ENCODE results near the gene ASPM. TPM values are rescaled to one million over a fixed set of nuclear protein-coding genes. Genes with fewer than 3 reads are reported as not detected.

ASPM gene
- total and polyA plus RNA-seq, 9 of the 15 experiments (the other 6 are each of a cell fraction or from before 2014, with no cell fraction given), result 22.7 to 84.4 (median 46.4) TPM

DNA sequence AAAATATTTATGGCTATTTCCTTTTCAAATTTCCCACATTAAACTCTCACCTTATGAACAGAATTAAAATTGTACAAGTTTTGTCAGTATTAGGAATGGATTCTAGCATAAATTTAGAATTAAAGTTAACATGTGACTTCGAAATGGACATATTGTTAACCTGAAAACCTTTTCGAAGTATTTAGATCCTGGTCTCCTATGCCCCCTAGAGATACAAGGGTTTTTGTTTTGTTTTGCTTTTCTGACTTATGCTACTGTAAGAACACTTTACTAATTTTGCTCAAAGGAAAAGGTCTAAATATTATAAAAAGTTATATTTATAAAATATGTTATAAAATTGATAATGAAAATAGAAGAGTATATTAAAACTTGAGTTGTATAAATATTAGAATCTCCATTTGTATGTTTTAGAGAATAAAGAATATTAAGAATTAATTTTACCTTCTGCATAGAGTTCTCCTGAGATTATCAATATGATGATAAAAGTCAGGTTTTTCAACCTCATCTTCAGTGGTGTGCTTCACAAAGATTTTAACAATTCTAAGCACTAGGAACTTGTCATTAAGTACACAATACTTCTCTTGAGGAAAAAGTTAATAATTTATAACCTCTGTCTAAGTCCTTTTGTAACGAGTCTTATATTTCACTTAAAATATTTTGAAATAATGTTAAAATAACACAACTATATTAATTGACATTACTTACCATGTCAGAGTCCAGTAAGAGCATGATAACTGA, 79.6 kb downstream of the ASPM start, which contains the start of gene F13B:
F13B (minus strand) TSS at position 542 of the 738 bp plus-strand sequence; CDS start at position 505, 37 bp downstream.
- no peak for FAIRE-seq
- DNase-seq (ENCODE audit: extremely low read depth in 1 of 4, low spot score in 3 of 4), result no peak
- H3K79me2 ChIP-seq (ENCODE audit: control insufficient read depth, insufficient read depth, low read length), result no peaks in the 10 kb centered on the region
- CTCF ChIA-PET (ENCODE audit: low intra/inter-chr PET ratio), result no interaction called here
- BruUV-seq (replicated peaks), result no TSS peak
- H3K9me3 ChIP-seq (replicated peaks; ENCODE audit: control insufficient read depth, insufficient read depth, low read depth, low read length), result no peaks in the 10 kb centered on the region
- H4K20me1 ChIP-seq (replicated peaks; ENCODE audit: control insufficient read depth, insufficient read depth, low read length), result no peaks in the 10 kb centered on the region
- no peak within 1 kb of the TSS for H3K4me2 ChIP-seq (ENCODE audit: insufficient read depth, low read length)
- intact Hi-C loops (cut with micrococcal nuclease), result loop anchor here (10.0 kb wide), 1 partner anchor 342 kb away; no protein-coding TSS in a partner anchor
- no peaks in the 10 kb centered on the region for H3K9me1 ChIP-seq (ENCODE audit: control insufficient read depth, insufficient read depth, low read length)
- no peak within 1 kb of the TSS for H2AFZ ChIP-seq (ENCODE audit: low read depth, low read length)
- H3K27ac ChIP-seq (ENCODE audit: extremely low read depth, low read depth, low read length), result no peak within 1 kb of the TSS
- WGBS (ENCODE audit: insufficient coverage, low coverage, missing lambda C conversion rate), result 1% methylated on average over 3 of the region's 3 CpGs
- in situ Hi-C loops (cut with MboI), result no loop called here
- H3K4me3 ChIP-seq, result no peak within 1 kb of the TSS
- H3K36me3 ChIP-seq (ENCODE audit: control insufficient read depth, insufficient read depth, low read length), result no peaks in the 10 kb centered on the region
- peak in 1 of 2 experiments; percentile 29; a peak in 1 of 4 replicates for TF ChIP-seq RAD21 (CRISPR knock-in tag; conservative IDR thresholded peaks at IDR 0.05 in 1 of 2, IDR thresholded peaks at IDR 0.05 in 1 of 2)
- no peak for TF ChIP-seq THRAP3 (IDR thresholded peaks at IDR 0.05; ENCODE audit: borderline replicate concordance)
- no peak for TF ChIP-seq ZNF197 (CRISPR knock-in tag; IDR thresholded peaks at IDR 0.05; ENCODE audit: low read depth)
- no peak for TF ChIP-seq IRF2 (CRISPR knock-in tag; IDR thresholded peaks at IDR 0.05)
- no peak for TF ChIP-seq ZNF668 (CRISPR knock-in tag; IDR thresholded peaks at IDR 0.05)
- TF ChIP-seq POLR2AphosphoS2 (IDR thresholded peaks at IDR 0.05; ENCODE audit: low read length), result no peak
- TF ChIP-seq, protein P1, sequence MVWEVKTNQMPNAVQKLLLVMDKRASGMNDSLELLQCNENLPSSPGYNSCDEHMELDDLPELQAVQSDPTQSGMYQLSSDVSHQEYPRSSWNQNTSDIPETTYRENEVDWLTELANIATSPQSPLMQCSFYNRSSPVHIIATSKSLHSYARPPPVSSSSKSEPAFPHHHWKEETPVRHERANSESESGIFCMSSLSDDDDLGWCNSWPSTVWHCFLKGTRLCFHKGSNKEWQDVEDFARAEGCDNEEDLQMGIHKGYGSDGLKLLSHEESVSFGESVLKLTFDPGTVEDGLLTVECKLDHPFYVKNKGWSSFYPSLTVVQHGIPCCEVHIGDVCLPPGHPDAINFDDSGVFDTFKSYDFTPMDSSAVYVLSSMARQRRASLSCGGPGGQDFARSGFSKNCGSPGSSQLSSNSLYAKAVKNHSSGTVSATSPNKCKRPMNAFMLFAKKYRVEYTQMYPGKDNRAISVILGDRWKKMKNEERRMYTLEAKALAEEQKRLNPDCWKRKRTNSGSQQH (CRISPR knock-in tag; IDR thresholded peaks at IDR 0.05), result no peak
- H3K4me1 ChIP-seq (replicated peaks in 1 of 2; ENCODE audit: control insufficient read depth in 2 of 2, insufficient read depth in 2 of 2, low read length in 2 of 2), result no peaks in the 10 kb centered on the region
- POLR2A ChIA-PET, result no interaction called here
- no peak within 1 kb of the TSS for H3K9ac ChIP-seq (ENCODE audit: insufficient read depth in 1 of 2, low read depth in 2 of 2, low read length in 2 of 2)
- no peak for ATAC-seq
- H3K27me3 ChIP-seq (ENCODE audit: control insufficient read depth in 2 of 2, insufficient read depth in 2 of 2, low read length in 2 of 2), result no peaks in the 10 kb centered on the region
